HFFc6 (cell line): ENCODE results near the gene TEX9. TPM values are rescaled to one million over a fixed set of nuclear protein-coding genes. Genes with fewer than 3 reads are reported as not detected.

Source experiments
- DNase-seq: peaks from one replicate; pipeline ENCODE4 v3.0.0-alpha.2; 2018
- H3K27ac Mint-ChIP-seq: 2 replicates; pipeline ENCODE4 v1.8.0; 2020; ENCODE audit warnings: mild to moderate bottlenecking, mixed read lengths
- H3K27me3 Mint-ChIP-seq: 2 replicates; pipeline ENCODE4 v1.8.0; 2021; ENCODE audit warnings: mild to moderate bottlenecking, moderate library complexity, mixed read lengths; ENCODE audit not compliant: insufficient read depth
- H3K36me3 Mint-ChIP-seq: 2 replicates; pipeline ENCODE4 v1.8.0; 2021; ENCODE audit warnings: low read depth, mixed read lengths
- H3K4me1 Mint-ChIP-seq: 2 replicates; pipeline ENCODE4 v1.8.0; 2020; ENCODE audit warnings: low read depth, mixed read lengths
- H3K4me3 Mint-ChIP-seq: 2 replicates; pipeline ENCODE4 v1.8.0; 2020; ENCODE audit warnings: mild to moderate bottlenecking, moderate library complexity, mixed read lengths
- H3K9me3 Mint-ChIP-seq: 2 replicates; pipeline ENCODE4 v1.8.0; 2020; ENCODE audit warnings: mild to moderate bottlenecking, mixed read lengths
- CTCF ChIP-seq: fragments of 200-600 bp; sonication (generic); IDR thresholded peaks from 2 replicates; pipeline ENCODE4 v1.5.0; 2021; ENCODE audit warnings: antibody characterized with exemption, mild to moderate bottlenecking
- total RNA-seq, 6 experiments: library from RNA; stranded (reverse); fragmentation: NEBNext Ultra II Directional; extraction: Animal tissue kit (Norgen Biotek cat#: 25700); gene quantifications; 2 replicates in 1 of 6; 3 replicates in 5 of 6; pipeline ENCODE4 v1.2.3, GENCODE V29; 2021

Gene TEX9
- total RNA-seq, 6 experiments from 2014 or later, result 0.81 to 1.4 (median 0.93) TPM

- H3K4me1 Mint-ChIP-seq, result peaks cover 8% of the 10 kb centered on the region; the same call in 1 of the 2 replicates
- H3K9me3 Mint-ChIP-seq, result no peaks in the 10 kb centered on the region
- no peak overlapping the region for H3K4me3 Mint-ChIP-seq
- no peak overlapping the region for H3K27ac Mint-ChIP-seq
- DNase-seq, result no peak
- peaks cover 1% of the 10 kb centered on the region; the same call in 1 of the 2 replicates for H3K27me3 Mint-ChIP-seq
- H3K36me3 Mint-ChIP-seq, result no peaks in the 10 kb centered on the region
- TF ChIP-seq CTCF, result no peak
Observed at GRCh38 chr15:56358604-56359003, 6.6 kb upstream of the TEX9 start.

GRCh38 chr15:56361987-56362386 is 3.2 kb upstream of the TEX9 start:
- peaks cover 16% of the 10 kb centered on the region for H3K4me1 Mint-ChIP-seq
- no peaks in the 10 kb centered on the region for H3K9me3 Mint-ChIP-seq
- no peak for TF ChIP-seq CTCF

GRCh38 chr15:56366211-56366610 is 985 bp downstream of the TEX9 start:
- Mint-ChIP-seq H3K27ac (no peak overlapping the region), H3K27me3 (no peaks in the 10 kb centered on the region; the same call in 1 of the 2 replicates), H3K4me1 (peaks cover 15% of the 10 kb centered on the region), H3K4me3 (peak overlapping the region; percentile 92), H3K9me3 (no peaks in the 10 kb centered on the region), H3K36me3 (no peaks in the 10 kb centered on the region)
- DNase-seq, result no peak
- TF ChIP-seq CTCF, result no peak

More at GRCh38 chr15:56361987-56362386, 3.2 kb upstream of the TEX9 start:
- no peak overlapping the region for H3K4me3 Mint-ChIP-seq
- H3K27ac Mint-ChIP-seq, result no peak overlapping the region
- H3K36me3 Mint-ChIP-seq, result no peaks in the 10 kb centered on the region
- DNase-seq, result no peak
- H3K27me3 Mint-ChIP-seq, result no peaks in the 10 kb centered on the region

- H3K9me3 Mint-ChIP-seq, result no peaks in the 10 kb centered on the region
- DNase-seq, result no peak
- H3K4me3 Mint-ChIP-seq, result no peak overlapping the region
- H3K27me3 Mint-ChIP-seq, result no peaks in the 10 kb centered on the region; the same call in 1 of the 2 replicates
- TF ChIP-seq CTCF, result no peak
- H3K4me1 Mint-ChIP-seq, result peaks cover 15% of the 10 kb centered on the region
- no peak overlapping the region for H3K27ac Mint-ChIP-seq
- H3K36me3 Mint-ChIP-seq, result no peaks in the 10 kb centered on the region
Observed at GRCh38 chr15:56367156-56367555, 1.9 kb downstream of the TEX9 start.

- H3K27me3 Mint-ChIP-seq, result no peaks in the 10 kb centered on the region; the same call in 1 of the 2 replicates
- DNase-seq, result no peak
- H3K36me3 Mint-ChIP-seq, result no peaks in the 10 kb centered on the region
- no peak for TF ChIP-seq CTCF
- no peak overlapping the region for H3K27ac Mint-ChIP-seq
- H3K4me3 Mint-ChIP-seq, result no peak overlapping the region
- H3K4me1 Mint-ChIP-seq, result peaks cover 15% of the 10 kb centered on the region
- no peaks in the 10 kb centered on the region for H3K9me3 Mint-ChIP-seq
Observed at GRCh38 chr15:56369234-56369633, 4.0 kb downstream of the TEX9 start.
